Caco-2 (cell line): ENCODE measurements around the gene GH1. TPM values are rescaled to one million over a fixed set of nuclear protein-coding genes. Genes with fewer than 3 reads are reported as not detected.

ENCODE experiments used
- BruUV-seq: library from RNA; stranded (reverse); fragments of 400-500 nt; replicated peaks from 2 replicates; lab custom pipeline; 2021; lab: Mats Ljungman, UMichigan
- CTCF ChIA-PET: fragments of 300-600 bp; sonication (Branson Sonifier 250); formaldehyde crosslinking; loops from one replicate; lab custom pipeline; 2022; ENCODE audit warnings: antibody characterized with exemption; lab: Charles Lee
- POLR2A ChIA-PET: fragments of 300-600 bp; sonication (Branson Sonifier 250); formaldehyde crosslinking; loops from one replicate; lab custom pipeline; 2022; ENCODE audit warnings: antibody characterized with exemption; lab: Charles Lee
- DNase-seq, 2 experiments: peaks; one replicate each; pipeline versions ENCODE4 v3.0.0 to v3.0.0-alpha.2; 2020 to 2022
- H3K27me3 ChIP-seq: replicated peaks from 2 replicates; pipeline ENCODE4 v1.6.0; 2011; ENCODE audit warnings: low read length; ENCODE audit not compliant: control insufficient read depth, insufficient read depth
- H3K36me3 ChIP-seq: 2 replicates; pipeline ENCODE4 v1.5.1; 2011; ENCODE audit warnings: low read length; ENCODE audit not compliant: control insufficient read depth, insufficient read depth
- H3K4me1 ChIP-seq: fragments of 250-450 bp; sonication (Bioruptor Pico); 2 replicates; pipeline ENCODE4 v1.5.1; 2020; ENCODE audit warnings: mild to moderate bottlenecking
- H3K4me3 ChIP-seq: 2 replicates; pipeline ENCODE4 v1.5.1; 2011; ENCODE audit warnings: low read depth, mild to moderate bottlenecking, control low read depth, low read length
- H3K9me3 ChIP-seq: fragments of 250-450 bp; sonication (Bioruptor Pico); 2 replicates; pipeline ENCODE4 v1.5.1; 2020; ENCODE audit warnings: mild to moderate bottlenecking, moderate library complexity
- H3K27ac Mint-ChIP-seq: one replicate; pipeline ENCODE4 v1.8.0; 2022; ENCODE audit warnings: mixed read lengths; ENCODE audit not compliant: unreplicated experiment
- H3K27me3 Mint-ChIP-seq: one replicate; pipeline ENCODE4 v1.8.0; 2022; ENCODE audit warnings: mixed read lengths; ENCODE audit not compliant: insufficient read depth, unreplicated experiment
- H3K36me3 Mint-ChIP-seq: one replicate; pipeline ENCODE4 v1.8.0; 2022; ENCODE audit warnings: mild to moderate bottlenecking, mixed read lengths; ENCODE audit not compliant: insufficient read depth, unreplicated experiment
- H3K4me1 Mint-ChIP-seq: one replicate; pipeline ENCODE4 v1.8.0; 2022; ENCODE audit warnings: low read depth, mixed read lengths; ENCODE audit not compliant: unreplicated experiment
- H3K4me3 Mint-ChIP-seq: one replicate; pipeline ENCODE4 v1.8.0; 2022; ENCODE audit warnings: mild to moderate bottlenecking, moderate library complexity, mixed read lengths; ENCODE audit not compliant: unreplicated experiment
- H3K9me3 Mint-ChIP-seq: one replicate; pipeline ENCODE4 v1.8.0; 2022; ENCODE audit warnings: mixed read lengths; ENCODE audit not compliant: unreplicated experiment
- intact Hi-C: fragments of 100-400 bp; cut with micrococcal nuclease; formaldehyde crosslinking; loops from one replicate; pipeline ENCODE4 v1.10.0; 2022; ENCODE audit not compliant: unreplicated experiment
- total RNA-seq: library from RNA; stranded (reverse); gene quantifications from 2 replicates; pipeline ENCODE4 v1.2.3, GENCODE V29; 2022
- TF ChIP-seq, protein P1 (sequence below), 2 experiments: fragments of 200-600 bp in 1 of 2; IDR thresholded peaks; 1 replicate in 1 of 2; 2 replicates in 1 of 2; pipeline versions ENCODE4 v1.5.1 to v1.8.0; 2011 to 2022; ENCODE audit warnings: antibody characterized with exemption in 1 of 2, control low read depth in 1 of 2, inconsistent platforms in 1 of 2, low read depth in 1 of 2, low read length in 1 of 2, mild to moderate bottlenecking in 1 of 2, moderate library complexity in 1 of 2; ENCODE audit not compliant: insufficient read depth in 1 of 2, severe bottlenecking in 1 of 2, unreplicated experiment in 1 of 2

Gene GH1
- total RNA-seq, 1 experiment from 2014 or later, result not detected

- no peaks in the 10 kb centered on the region for H3K36me3 ChIP-seq
- intact Hi-C loops, result no loop called here
- ChIA-PET POLR2A (no interaction called here), CTCF (no interaction called here)
- no peaks in the 10 kb centered on the region for H3K36me3 Mint-ChIP-seq
- H3K27ac Mint-ChIP-seq, result no peak overlapping the region
- H3K4me3 Mint-ChIP-seq, result no peak overlapping the region
- no peaks in the 10 kb centered on the region for H3K4me1 Mint-ChIP-seq
- H3K9me3 Mint-ChIP-seq, result no peaks in the 10 kb centered on the region
- no peaks in the 10 kb centered on the region for H3K9me3 ChIP-seq
- BruUV-seq, result no TSS peak
- no peak for DNase-seq
- H3K27me3 ChIP-seq, result no peaks in the 10 kb centered on the region
- H3K4me3 ChIP-seq, result no peak overlapping the region
- peaks cover 6% of the 10 kb centered on the region for H3K27me3 Mint-ChIP-seq
- TF ChIP-seq, protein P1, sequence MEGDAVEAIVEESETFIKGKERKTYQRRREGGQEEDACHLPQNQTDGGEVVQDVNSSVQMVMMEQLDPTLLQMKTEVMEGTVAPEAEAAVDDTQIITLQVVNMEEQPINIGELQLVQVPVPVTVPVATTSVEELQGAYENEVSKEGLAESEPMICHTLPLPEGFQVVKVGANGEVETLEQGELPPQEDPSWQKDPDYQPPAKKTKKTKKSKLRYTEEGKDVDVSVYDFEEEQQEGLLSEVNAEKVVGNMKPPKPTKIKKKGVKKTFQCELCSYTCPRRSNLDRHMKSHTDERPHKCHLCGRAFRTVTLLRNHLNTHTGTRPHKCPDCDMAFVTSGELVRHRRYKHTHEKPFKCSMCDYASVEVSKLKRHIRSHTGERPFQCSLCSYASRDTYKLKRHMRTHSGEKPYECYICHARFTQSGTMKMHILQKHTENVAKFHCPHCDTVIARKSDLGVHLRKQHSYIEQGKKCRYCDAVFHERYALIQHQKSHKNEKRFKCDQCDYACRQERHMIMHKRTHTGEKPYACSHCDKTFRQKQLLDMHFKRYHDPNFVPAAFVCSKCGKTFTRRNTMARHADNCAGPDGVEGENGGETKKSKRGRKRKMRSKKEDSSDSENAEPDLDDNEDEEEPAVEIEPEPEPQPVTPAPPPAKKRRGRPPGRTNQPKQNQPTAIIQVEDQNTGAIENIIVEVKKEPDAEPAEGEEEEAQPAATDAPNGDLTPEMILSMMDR (IDR thresholded peaks at IDR 0.05; ENCODE audit: insufficient read depth in 1 of 2, low read depth in 1 of 2, low read length in 1 of 2, severe bottlenecking in 1 of 2, unreplicated experiment in 1 of 2), result no peak
- H3K4me1 ChIP-seq, result no peaks in the 10 kb centered on the region
These were observed 37.2 kb upstream of the GH1 start for GRCh38 chr17:63955791-63956190.

DNA sequence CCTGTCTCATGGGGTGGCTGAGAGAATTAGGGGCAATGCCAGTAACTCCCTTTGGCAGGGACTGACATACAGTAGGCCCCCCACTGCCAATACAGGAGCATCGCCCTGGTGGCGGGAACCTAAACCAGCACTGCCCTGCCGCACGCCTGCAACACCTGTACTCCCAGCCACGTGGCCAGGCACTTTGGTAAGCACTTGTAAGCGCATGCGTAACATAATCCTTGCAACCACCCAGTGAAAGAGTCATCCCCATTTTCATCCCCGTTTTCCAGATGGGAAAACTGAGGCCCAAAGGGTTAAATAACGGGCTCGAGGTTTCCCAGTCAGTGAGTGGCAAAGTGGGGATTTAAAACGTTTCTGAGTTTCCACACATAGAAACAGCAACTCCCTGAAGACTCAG is 36.6 kb upstream of the GH1 start:
- Mint-ChIP-seq H3K36me3 (no peaks in the 10 kb centered on the region), H3K9me3 (no peaks in the 10 kb centered on the region), H3K4me3 (no peak overlapping the region), H3K27ac (no peak overlapping the region), H3K27me3 (peaks cover 6% of the 10 kb centered on the region), H3K4me1 (no peaks in the 10 kb centered on the region)
- H3K27me3 ChIP-seq, result no peaks in the 10 kb centered on the region
- H3K36me3 ChIP-seq, result no peaks in the 10 kb centered on the region
- no peak overlapping the region for H3K4me3 ChIP-seq
- ChIA-PET CTCF (interaction anchor here (0.9 kb wide), 1 partner anchor 8 kb away, joined by 3 read pairs; no protein-coding TSS in a partner anchor), POLR2A (no interaction called here)
- DNase-seq, result no peak
- intact Hi-C loops, result no loop called here
- TF ChIP-seq, protein P1 (IDR thresholded peaks at IDR 0.05; ENCODE audit: insufficient read depth in 1 of 2, low read depth in 1 of 2, low read length in 1 of 2, severe bottlenecking in 1 of 2, unreplicated experiment in 1 of 2), result no peak
- no peaks in the 10 kb centered on the region for H3K4me1 ChIP-seq
- no peaks in the 10 kb centered on the region for H3K9me3 ChIP-seq
- BruUV-seq, result no TSS peak

- no TSS peak for BruUV-seq
- no peak overlapping the region for H3K27ac Mint-ChIP-seq
- ChIA-PET POLR2A (no interaction called here), CTCF (interaction anchor here (0.6 to 0.9 kb wide), 2 partner anchors 8 to 178 kb away, joined by 3 read pairs; no protein-coding TSS in a partner anchor)
- TF ChIP-seq, protein P1 (IDR thresholded peaks at IDR 0.05; ENCODE audit: insufficient read depth in 1 of 2, low read depth in 1 of 2, low read length in 1 of 2, severe bottlenecking in 1 of 2, unreplicated experiment in 1 of 2), result no peak
- H3K4me3 Mint-ChIP-seq, result no peak overlapping the region
- Histone ChIP-seq H3K27me3 (no peaks in the 10 kb centered on the region), H3K36me3 (no peaks in the 10 kb centered on the region), H3K4me3 (no peak overlapping the region), H3K9me3 (no peaks in the 10 kb centered on the region), H3K4me1 (no peaks in the 10 kb centered on the region)
- peaks cover 6% of the 10 kb centered on the region for H3K27me3 Mint-ChIP-seq
- H3K9me3 Mint-ChIP-seq, result no peaks in the 10 kb centered on the region
- intact Hi-C loops, result loop anchor here (5.0 kb wide), 1 partner anchor 33 kb away; no protein-coding TSS in a partner anchor
- no peaks in the 10 kb centered on the region for H3K36me3 Mint-ChIP-seq
- no peaks in the 10 kb centered on the region for H3K4me1 Mint-ChIP-seq
- no peak for DNase-seq
These were observed 35.9 kb upstream of the GH1 start for GRCh38 chr17:63954402-63955063.
